AG09309 (cell line): Measurements from ENCODE around the gene GLP1R.

Source experiments
- DNase-seq: peaks from one replicate; pipeline ENCODE4 v3.0.0-alpha.2; 2010; ENCODE audit warnings: low read depth
- H3K4me3 ChIP-seq: 2 replicates; pipeline ENCODE4 v1.5.1; 2011; ENCODE audit warnings: mild to moderate bottlenecking, low read depth, low read length, moderate library complexity; ENCODE audit not compliant: control insufficient read depth
- CTCF ChIP-seq: IDR thresholded peaks from 2 replicates; pipeline ENCODE4 v1.5.1; 2011; ENCODE audit warnings: mild to moderate bottlenecking, low read depth, low read length, inconsistent platforms; ENCODE audit not compliant: insufficient read depth, control insufficient read depth; ENCODE audit errors: missing control alignments

GLP1R gene

DNA sequence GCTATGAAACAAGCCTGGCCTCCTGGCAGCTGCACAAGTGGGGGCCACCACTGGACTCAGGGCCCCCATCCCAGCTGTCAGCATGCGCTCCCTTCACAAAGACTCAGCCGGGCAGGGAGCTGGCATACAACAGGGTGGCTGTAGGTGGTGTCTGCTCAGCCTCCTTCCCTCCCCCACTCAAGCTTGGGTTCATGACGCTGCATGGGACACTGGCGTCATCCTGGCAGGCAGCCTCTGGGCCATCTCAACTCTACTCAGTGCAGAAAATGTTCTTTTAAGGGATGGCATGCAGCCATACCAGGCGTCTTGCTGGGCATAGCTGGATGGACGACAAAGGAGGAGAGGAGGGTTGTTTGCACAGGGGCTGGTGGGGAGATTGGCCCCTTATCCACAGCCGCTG is 35.9 kb downstream of the GLP1R start:
- H3K4me3 ChIP-seq, result no peak overlapping the region
- DNase-seq, result no peak
- TF ChIP-seq CTCF, result no peak

GRCh38 chr6:39085129-39085797 is 36.7 kb downstream of the GLP1R start:
- no peak overlapping the region for H3K4me3 ChIP-seq
- no peak for DNase-seq

DNA sequence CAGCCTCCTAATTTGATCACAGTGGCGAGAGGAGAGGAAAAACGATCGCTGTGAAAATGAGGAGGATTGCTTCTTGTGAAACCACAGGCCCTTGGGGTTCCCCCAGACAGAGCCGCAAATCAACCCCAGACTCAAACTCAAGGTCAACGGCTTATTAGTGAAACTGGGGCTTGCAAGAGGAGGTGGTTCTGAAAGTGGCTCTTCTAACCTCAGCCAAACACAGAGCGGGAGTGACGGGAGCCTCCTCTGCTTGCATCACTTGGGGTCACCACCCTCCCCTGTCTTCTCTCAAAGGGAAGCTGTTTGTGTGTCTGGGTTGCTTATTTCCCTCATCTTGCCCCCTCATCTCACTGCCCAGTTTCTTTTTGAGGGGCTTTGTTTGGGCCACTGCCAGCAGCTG is 37.7 kb downstream of the GLP1R start:
- DNase-seq, result no peak
- no peak for TF ChIP-seq CTCF
- no peak overlapping the region for H3K4me3 ChIP-seq

More at GRCh38 chr6:39085129-39085797, 36.7 kb downstream of the GLP1R start:
- no peak for TF ChIP-seq CTCF

DNA sequence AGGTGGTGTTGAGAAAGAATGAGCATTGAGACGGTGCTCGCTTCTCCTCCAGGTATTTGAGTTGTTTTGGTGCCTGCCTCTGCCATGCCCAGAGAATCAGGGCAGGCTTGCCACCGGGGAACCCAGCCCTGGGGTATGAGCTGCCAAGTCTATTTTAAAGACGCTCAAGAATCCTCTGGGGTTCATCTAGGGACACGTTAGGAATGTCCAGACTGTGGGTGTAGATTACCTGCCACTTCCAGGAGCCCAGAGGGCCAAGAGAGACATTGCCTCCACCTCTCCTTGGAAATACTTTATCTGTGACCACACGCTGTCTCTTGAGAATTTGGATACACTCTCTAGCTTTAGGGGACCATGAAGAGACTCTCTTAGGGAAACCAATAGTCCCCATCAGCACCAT is 38.1 kb downstream of the GLP1R start:
- no peak overlapping the region for H3K4me3 ChIP-seq
- TF ChIP-seq CTCF, result no peak
- no peak for DNase-seq

DNA sequence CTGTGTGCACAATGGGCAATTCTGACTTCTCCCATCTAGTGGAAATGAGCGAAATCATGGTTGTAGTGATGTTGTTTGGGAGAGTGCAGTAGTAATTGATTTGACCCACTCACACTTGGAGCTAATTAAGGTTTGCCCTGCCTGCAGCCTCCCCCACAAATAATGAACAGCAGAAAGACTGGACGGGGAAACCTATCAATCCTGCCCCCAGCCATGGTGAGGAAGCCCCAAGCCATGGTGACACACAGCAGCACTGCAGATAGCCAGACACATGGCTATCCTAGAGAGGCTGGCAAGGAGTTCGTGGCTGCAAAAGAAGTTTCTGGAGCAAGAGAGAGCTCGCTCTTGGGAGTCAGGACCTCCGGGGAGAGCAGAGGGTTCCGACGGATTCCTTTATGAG is 38.6 kb downstream of the GLP1R start:
- no peak for TF ChIP-seq CTCF
- no peak overlapping the region for H3K4me3 ChIP-seq
- DNase-seq, result no peak

DNA sequence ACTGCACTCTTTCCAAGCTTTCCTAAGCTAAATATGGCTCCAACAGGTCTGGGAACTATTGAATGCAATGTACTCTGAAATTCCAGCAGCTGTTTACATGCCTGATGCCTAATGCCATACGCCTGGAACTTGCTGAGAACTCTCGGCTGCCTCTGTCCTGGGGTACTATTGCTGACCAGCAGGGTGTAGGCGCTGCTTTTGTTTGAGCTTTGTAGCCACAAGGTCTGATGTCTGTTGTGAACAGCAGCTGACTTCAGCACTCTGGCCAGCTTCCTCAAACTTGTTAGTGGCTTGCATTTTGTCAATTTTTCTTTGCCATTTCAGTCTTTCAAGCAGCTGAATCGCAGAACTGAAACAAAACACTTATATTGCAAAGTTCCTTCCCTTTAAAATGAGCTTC is 39.8 kb downstream of the GLP1R start:
- DNase-seq, result peak; percentile 17
- no peak overlapping the region for H3K4me3 ChIP-seq
- TF ChIP-seq CTCF, result peak; percentile 37
